Subcutaneous abdominal adipose tissue (tissue), 5 donors: Measurements from ENCODE around the gene SAMD14.

Experiments used
- H3K27ac ChIP-seq: one replicate; pipeline ENCODE4 v1.7.0; 2013; ENCODE audit warnings: low read depth, mild to moderate bottlenecking, inconsistent platforms, low read length, moderate library complexity
- H3K27me3 ChIP-seq, 5 donors: one replicate each; pipeline ENCODE4 v1.7.0; 2013; ENCODE audit warnings: low read length in 5 of 5, inconsistent platforms in 1 of 5; ENCODE audit not compliant: control insufficient read depth in 5 of 5, insufficient read depth in 4 of 5
- H3K36me3 ChIP-seq, 5 donors: one replicate each; pipeline ENCODE4 v1.7.0; 2013; ENCODE audit warnings: low read length in 5 of 5; ENCODE audit not compliant: control insufficient read depth in 5 of 5, insufficient read depth in 5 of 5
- H3K4me1 ChIP-seq, 5 donors: one replicate each; pipeline ENCODE4 v1.7.0; 2013; ENCODE audit warnings: low read length in 5 of 5, mild to moderate bottlenecking in 3 of 5, moderate library complexity in 1 of 5; ENCODE audit not compliant: control insufficient read depth in 5 of 5, insufficient read depth in 5 of 5
- H3K4me3 ChIP-seq, 5 donors: one replicate each; pipeline ENCODE4 v1.7.0; 2013; ENCODE audit warnings: low read length in 5 of 5, low read depth in 1 of 5
- H3K9ac ChIP-seq, 5 donors: one replicate each; pipeline ENCODE4 v1.7.0; 2013; ENCODE audit warnings: low read length in 5 of 5, mild to moderate bottlenecking in 4 of 5, moderate library complexity in 3 of 5
- H3K9me3 ChIP-seq, 5 donors: one replicate each; pipeline ENCODE4 v1.7.0; 2013; ENCODE audit warnings: low read length in 5 of 5; ENCODE audit not compliant: control insufficient read depth in 5 of 5
- donor health status: healthy.
- donor health status: healthy.
- donor health status: healthy.
- donor health status: healthy.
- donor health status: healthy.

SAMD14 gene

GRCh38 chr17:50154604-50155003 is 24.6 kb upstream of the SAMD14 start:
- H3K4me1 ChIP-seq: peaks cover 16 to 56% (median 46%) of the 10 kb centered on the region in 5 donors
- no peaks in the 10 kb centered on the region for H3K9me3 ChIP-seq
- H3K27ac ChIP-seq: peak overlapping the region; percentile 70
- no peak overlapping the region for H3K4me3 ChIP-seq
- H3K27me3 ChIP-seq: no peaks in the 10 kb centered on the region
- peak overlapping the region in 3 of 5 donors; percentile 18 to 64 (median 45) for H3K9ac ChIP-seq
- no peaks in the 10 kb centered on the region for H3K36me3 ChIP-seq

- H3K9me3 ChIP-seq: no peaks in the 10 kb centered on the region
- peak overlapping the region in 4 of 5 donors; percentile 18 to 53 (median 46) for H3K9ac ChIP-seq
- H3K4me3 ChIP-seq: no peak overlapping the region
- H3K36me3 ChIP-seq: no peaks in the 10 kb centered on the region
- H3K27me3 ChIP-seq: no peaks in the 10 kb centered on the region
- H3K4me1 ChIP-seq: peaks cover 16 to 63% (median 51%) of the 10 kb centered on the region in 5 donors
- peak overlapping the region; percentile 70 for H3K27ac ChIP-seq
These were observed 24.0 kb upstream of the SAMD14 start for GRCh38 chr17:50153650-50154575.

GRCh38 chr17:50152736-50153135 is 22.8 kb upstream of the SAMD14 start:
- peak overlapping the region in 2 of 5 donors; percentile 79 to 82 for H3K4me3 ChIP-seq
- H3K9me3 ChIP-seq: no peaks in the 10 kb centered on the region
- H3K9ac ChIP-seq: no peak overlapping the region
- peak overlapping the region; percentile 65 for H3K27ac ChIP-seq
- peaks cover 19 to 73% (median 60%) of the 10 kb centered on the region in 5 donors for H3K4me1 ChIP-seq
- no peaks in the 10 kb centered on the region for H3K36me3 ChIP-seq
- no peaks in the 10 kb centered on the region for H3K27me3 ChIP-seq

- Histone ChIP-seq H3K4me1 (peaks cover 21 to 80% (median 67%) of the 10 kb centered on the region in 5 donors), H3K9me3 (no peaks in the 10 kb centered on the region), H3K27ac (peak overlapping the region; percentile 65), H3K27me3 (no peaks in the 10 kb centered on the region), H3K4me3 (peak overlapping the region; percentile 54 to 82 (median 79)), H3K36me3 (no peaks in the 10 kb centered on the region), H3K9ac (peak overlapping the region in 4 of 5 donors; percentile 10 to 62 (median 42))
These were observed 22.1 kb upstream of the SAMD14 start for GRCh38 chr17:50151937-50152547.

- H3K27me3 ChIP-seq: no peaks in the 10 kb centered on the region
- peaks cover 26 to 88% (median 75%) of the 10 kb centered on the region in 5 donors for H3K4me1 ChIP-seq
- peaks cover 0 to 2% (median 0%) of the 10 kb centered on the region in 5 donors for H3K36me3 ChIP-seq
- peak overlapping the region; percentile 65 for H3K27ac ChIP-seq
- H3K9me3 ChIP-seq: no peaks in the 10 kb centered on the region
- peak overlapping the region; percentile 1 to 74 (median 50) for H3K9ac ChIP-seq
- peak overlapping the region; percentile 72 to 84 (median 82) for H3K4me3 ChIP-seq
These were observed 21.3 kb upstream of the SAMD14 start for GRCh38 chr17:50151041-50151936.

- Histone ChIP-seq H3K4me1 (peaks cover 25 to 93% (median 81%) of the 10 kb centered on the region in 5 donors), H3K9ac (peak within 1 kb of the TSS; percentile 1 to 79 (median 66)), H3K4me3 (peak within 1 kb of the TSS; percentile 72 to 84 (median 82)), H3K27me3 (no peaks in the 10 kb centered on the region), H3K36me3 (peaks cover 0 to 3% (median 0%) of the 10 kb centered on the region in 5 donors), H3K9me3 (no peaks in the 10 kb centered on the region), H3K27ac (peak within 1 kb of the TSS; percentile 65)
These were observed 20.5 kb upstream of the SAMD14 start, which contains the start of gene PPP1R9B for GRCh38 chr17:50150354-50151040. Gene PPP1R9B, minus strand, starts transcription at chr17:50150677. Its CDS starts 164 bp downstream, at chr17:50150513.

- Histone ChIP-seq H3K9ac (peak overlapping the region in 4 of 5 donors; percentile 63 to 79 (median 70)), H3K4me1 (peaks cover 24 to 93% (median 81%) of the 10 kb centered on the region in 5 donors), H3K27me3 (no peaks in the 10 kb centered on the region), H3K4me3 (peak overlapping the region in 4 of 5 donors; percentile 66 to 82 (median 76)), H3K27ac (peak overlapping the region; percentile 60), H3K36me3 (peaks cover 0 to 11% (median 7%) of the 10 kb centered on the region in 5 donors), H3K9me3 (no peaks in the 10 kb centered on the region)
These were observed 19.7 kb upstream of the SAMD14 start for GRCh38 chr17:50149417-50150353.

- H3K4me1 ChIP-seq: peaks cover 19 to 91% (median 78%) of the 10 kb centered on the region in 5 donors
- H3K27ac ChIP-seq: peak overlapping the region; percentile 60
- H3K9me3 ChIP-seq: no peaks in the 10 kb centered on the region
- peak overlapping the region in 4 of 5 donors; percentile 63 to 78 (median 64) for H3K9ac ChIP-seq
- peaks cover 0 to 17% (median 13%) of the 10 kb centered on the region in 5 donors for H3K36me3 ChIP-seq
- H3K4me3 ChIP-seq: peak overlapping the region in 4 of 5 donors; percentile 66 to 82 (median 76)
- H3K27me3 ChIP-seq: no peaks in the 10 kb centered on the region
These were observed 19.1 kb upstream of the SAMD14 start for GRCh38 chr17:50149091-50149416.
